Activated CD4-positive, alpha-beta T cell treated with anti-CD3 and anti-CD28 coated beads, Interleukin-2, amount 10 ng/mL, durations not matched to agents 7 days and 5 days (primary cell): Measurements from ENCODE around the gene ZNF280B. TPM values are rescaled to one million over a fixed set of nuclear protein-coding genes. Genes with fewer than 3 reads are reported as not detected.
"Not testable (repeated sequence)": the region's sequence is repeated elsewhere in the genome, so short reads cannot be mapped to it uniquely, and the experiment has no call there.

Source experiments
- CTCF ChIA-PET: fragments of 350-600 bp; sonication (Branson Sonifier 250); formaldehyde crosslinking; loops from one replicate; lab custom pipeline; 2021; ENCODE audit warnings: antibody characterized with exemption; lab: Charles Lee
- POLR2A ChIA-PET: fragments of 350-600 bp; sonication (Branson Sonifier 250); formaldehyde crosslinking; loops from one replicate; lab custom pipeline; 2021; ENCODE audit warnings: antibody characterized with exemption; lab: Charles Lee
- DNase-seq: peaks from one replicate; pipeline ENCODE4 v3.0.0-alpha.2; 2020
- H3K27ac Mint-ChIP-seq: one replicate; pipeline ENCODE4 v1.8.0; 2021; ENCODE audit warnings: mild to moderate bottlenecking, moderate library complexity, mixed read lengths
- H3K27me3 Mint-ChIP-seq: one replicate; pipeline ENCODE4 v1.8.0; 2021; ENCODE audit warnings: mixed read lengths
- H3K36me3 Mint-ChIP-seq: one replicate; pipeline ENCODE4 v1.8.0; 2021; ENCODE audit warnings: low read depth, mixed read lengths
- H3K4me1 Mint-ChIP-seq: one replicate; pipeline ENCODE4 v1.8.0; 2021; ENCODE audit warnings: mixed read lengths
- H3K4me3 Mint-ChIP-seq: one replicate; pipeline ENCODE4 v1.8.0; 2021; ENCODE audit warnings: mild to moderate bottlenecking, moderate library complexity, mixed read lengths
- H3K9me3 Mint-ChIP-seq: one replicate; pipeline ENCODE4 v1.8.0; 2021; ENCODE audit warnings: mixed read lengths
- total RNA-seq, 2 experiments: library from RNA; stranded (reverse); gene quantifications; one replicate each; pipeline ENCODE4 v1.2.3, GENCODE V29; 2021

The ZNF280B gene
- total RNA-seq, 2 experiments from 2014 or later = 1.9 to 2.5 TPM

- H3K27ac Mint-ChIP-seq = no peak overlapping the region
- H3K9me3 Mint-ChIP-seq = no peaks in the 10 kb centered on the region
- ChIA-PET POLR2A (no interaction called here), CTCF (no interaction called here)
- H3K27me3 Mint-ChIP-seq = peaks cover 2% of the 10 kb centered on the region
- no peak overlapping the region for H3K4me3 Mint-ChIP-seq
- no peak for DNase-seq
- no peaks in the 10 kb centered on the region for H3K4me1 Mint-ChIP-seq
- H3K36me3 Mint-ChIP-seq = no peaks in the 10 kb centered on the region
These were observed 39.3 kb upstream of the ZNF280B start for GRCh38 chr22:22547692-22548300.

GRCh38 chr22:22547226-22547625 lies 38.7 kb upstream of the ZNF280B start:
- H3K4me3 Mint-ChIP-seq = no peak overlapping the region
- no peaks in the 10 kb centered on the region for H3K36me3 Mint-ChIP-seq
- H3K27ac Mint-ChIP-seq = no peak overlapping the region
- H3K4me1 Mint-ChIP-seq = no peaks in the 10 kb centered on the region
- no peak for DNase-seq
- peaks cover 3% of the 10 kb centered on the region for H3K27me3 Mint-ChIP-seq
- ChIA-PET POLR2A (no interaction called here), CTCF (no interaction called here)
- no peaks in the 10 kb centered on the region for H3K9me3 Mint-ChIP-seq

GRCh38 chr22:22546490-22546889 lies 37.9 kb upstream of the ZNF280B start:
- H3K4me1 Mint-ChIP-seq = no peaks in the 10 kb centered on the region
- peaks cover 3% of the 10 kb centered on the region for H3K27me3 Mint-ChIP-seq
- ChIA-PET CTCF (no interaction called here), POLR2A (no interaction called here)
- no peak overlapping the region for H3K4me3 Mint-ChIP-seq
- DNase-seq = no peak
- H3K36me3 Mint-ChIP-seq = no peaks in the 10 kb centered on the region
- H3K27ac Mint-ChIP-seq = no peak overlapping the region
- no peaks in the 10 kb centered on the region for H3K9me3 Mint-ChIP-seq

GRCh38 chr22:22545084-22545483 lies 36.5 kb upstream of the ZNF280B start:
- no peaks in the 10 kb centered on the region for H3K4me1 Mint-ChIP-seq
- H3K27me3 Mint-ChIP-seq = peaks cover 3% of the 10 kb centered on the region
- no peak for DNase-seq
- H3K27ac Mint-ChIP-seq = no peak overlapping the region
- H3K9me3 Mint-ChIP-seq = no peaks in the 10 kb centered on the region
- POLR2A ChIA-PET = no interaction called here
- H3K4me3 Mint-ChIP-seq = no peak overlapping the region
- CTCF ChIA-PET = no interaction called here
- no peaks in the 10 kb centered on the region for H3K36me3 Mint-ChIP-seq

- Mint-ChIP-seq H3K4me3 (no peak overlapping the region), H3K9me3 (no peaks in the 10 kb centered on the region), H3K27ac (no peak overlapping the region), H3K27me3 (peaks cover 8% of the 10 kb centered on the region), H3K4me1 (no peaks in the 10 kb centered on the region), H3K36me3 (no peaks in the 10 kb centered on the region)
- POLR2A ChIA-PET = no interaction called here
- DNase-seq = no peak
- CTCF ChIA-PET = no interaction called here
These were observed 29.9 kb upstream of the ZNF280B start for GRCh38 chr22:22538226-22538989.

GRCh38 chr22:22536916-22537315 lies 28.4 kb upstream of the ZNF280B start:
- POLR2A ChIA-PET = no interaction called here
- Mint-ChIP-seq H3K9me3 (no peaks in the 10 kb centered on the region), H3K4me1 (no peaks in the 10 kb centered on the region), H3K27ac (no peak overlapping the region), H3K27me3 (peaks cover 6% of the 10 kb centered on the region), H3K4me3 (no peak overlapping the region), H3K36me3 (no peaks in the 10 kb centered on the region)
- CTCF ChIA-PET = no interaction called here
- no peak for DNase-seq

GRCh38 chr22:22536515-22536914 lies 28.0 kb upstream of the ZNF280B start:
- no peak overlapping the region for H3K27ac Mint-ChIP-seq
- ChIA-PET CTCF (interaction anchor here (1.0 kb wide), 1 partner anchor 28 kb away, joined by 3 read pairs; the partner anchor contains the start of gene ZNF280B), POLR2A (no interaction called here)
- DNase-seq = no peak
- no peaks in the 10 kb centered on the region for H3K36me3 Mint-ChIP-seq
- H3K4me3 Mint-ChIP-seq = no peak overlapping the region
- H3K4me1 Mint-ChIP-seq = no peaks in the 10 kb centered on the region
- peaks cover 6% of the 10 kb centered on the region for H3K27me3 Mint-ChIP-seq
- H3K9me3 Mint-ChIP-seq = no peaks in the 10 kb centered on the region

GRCh38 chr22:22535662-22536061 lies 27.1 kb upstream of the ZNF280B start:
- no peaks in the 10 kb centered on the region for H3K4me1 Mint-ChIP-seq
- no peak overlapping the region for H3K4me3 Mint-ChIP-seq
- CTCF ChIA-PET = interaction anchor here (1.0 kb wide), 1 partner anchor 27 kb away, joined by 3 read pairs; the partner anchor contains the start of gene ZNF280B
- H3K27ac Mint-ChIP-seq = no peak overlapping the region
- POLR2A ChIA-PET = no interaction called here
- no peak for DNase-seq
- H3K9me3 Mint-ChIP-seq = no peaks in the 10 kb centered on the region
- H3K36me3 Mint-ChIP-seq = no peaks in the 10 kb centered on the region
- H3K27me3 Mint-ChIP-seq = peaks cover 6% of the 10 kb centered on the region

GRCh38 chr22:22534604-22535415 lies 26.3 kb upstream of the ZNF280B start:
- Mint-ChIP-seq H3K4me1 (no peaks in the 10 kb centered on the region), H3K27ac (no peak overlapping the region), H3K4me3 (no peak overlapping the region), H3K9me3 (no peaks in the 10 kb centered on the region), H3K36me3 (no peaks in the 10 kb centered on the region), H3K27me3 (peaks cover 6% of the 10 kb centered on the region)
- ChIA-PET CTCF (no interaction called here), POLR2A (no interaction called here)
- no peak for DNase-seq

GRCh38 chr22:22533863-22534262 lies 25.3 kb upstream of the ZNF280B start:
- H3K27me3 Mint-ChIP-seq = peaks cover 6% of the 10 kb centered on the region
- ChIA-PET CTCF (interaction anchor here (0.6 kb wide), 2 partner anchors 123 to 619 kb away, joined by 3 to 5 read pairs; no protein-coding TSS in a partner anchor), POLR2A (no interaction called here)
- H3K27ac Mint-ChIP-seq = no peak overlapping the region
- H3K4me1 Mint-ChIP-seq = no peaks in the 10 kb centered on the region
- H3K36me3 Mint-ChIP-seq = no peaks in the 10 kb centered on the region
- no peak for DNase-seq
- no peak overlapping the region for H3K4me3 Mint-ChIP-seq
- H3K9me3 Mint-ChIP-seq = no peaks in the 10 kb centered on the region

- Mint-ChIP-seq H3K9me3 (no peaks in the 10 kb centered on the region), H3K27me3 (peaks cover 6% of the 10 kb centered on the region), H3K27ac (no peak overlapping the region), H3K4me1 (no peaks in the 10 kb centered on the region), H3K36me3 (no peaks in the 10 kb centered on the region), H3K4me3 (no peak overlapping the region)
- ChIA-PET POLR2A (no interaction called here), CTCF (interaction anchor here (0.6 kb wide), 2 partner anchors 123 to 619 kb away, joined by 3 to 5 read pairs; no protein-coding TSS in a partner anchor)
- no peak for DNase-seq
These were observed 24.9 kb upstream of the ZNF280B start for GRCh38 chr22:22533417-22533816.

- CTCF ChIA-PET = interaction anchor here (0.5 kb wide), 1 partner anchor 1611 kb away, joined by 4 read pairs; no protein-coding TSS in a partner anchor
- H3K9me3 Mint-ChIP-seq, POLR2A ChIA-PET, H3K27me3 Mint-ChIP-seq, DNase-seq, H3K4me3 Mint-ChIP-seq, H3K4me1 Mint-ChIP-seq, H3K36me3 Mint-ChIP-seq, H3K27ac Mint-ChIP-seq: not testable (repeated sequence)
These were observed 24.1 kb upstream of the ZNF280B start for GRCh38 chr22:22532547-22533071.
